ENCODE results near the gene INHBE. TPM values are rescaled to one million over a fixed set of nuclear protein-coding genes. Genes with fewer than 3 reads are reported as not detected.

The INHBE gene
- total and polyA plus RNA-seq, 2 of the 8 experiments (the other 6 are each of a cell fraction or from before 2014, with no cell fraction given): 10.2 to 18.8 TPM

DNA sequence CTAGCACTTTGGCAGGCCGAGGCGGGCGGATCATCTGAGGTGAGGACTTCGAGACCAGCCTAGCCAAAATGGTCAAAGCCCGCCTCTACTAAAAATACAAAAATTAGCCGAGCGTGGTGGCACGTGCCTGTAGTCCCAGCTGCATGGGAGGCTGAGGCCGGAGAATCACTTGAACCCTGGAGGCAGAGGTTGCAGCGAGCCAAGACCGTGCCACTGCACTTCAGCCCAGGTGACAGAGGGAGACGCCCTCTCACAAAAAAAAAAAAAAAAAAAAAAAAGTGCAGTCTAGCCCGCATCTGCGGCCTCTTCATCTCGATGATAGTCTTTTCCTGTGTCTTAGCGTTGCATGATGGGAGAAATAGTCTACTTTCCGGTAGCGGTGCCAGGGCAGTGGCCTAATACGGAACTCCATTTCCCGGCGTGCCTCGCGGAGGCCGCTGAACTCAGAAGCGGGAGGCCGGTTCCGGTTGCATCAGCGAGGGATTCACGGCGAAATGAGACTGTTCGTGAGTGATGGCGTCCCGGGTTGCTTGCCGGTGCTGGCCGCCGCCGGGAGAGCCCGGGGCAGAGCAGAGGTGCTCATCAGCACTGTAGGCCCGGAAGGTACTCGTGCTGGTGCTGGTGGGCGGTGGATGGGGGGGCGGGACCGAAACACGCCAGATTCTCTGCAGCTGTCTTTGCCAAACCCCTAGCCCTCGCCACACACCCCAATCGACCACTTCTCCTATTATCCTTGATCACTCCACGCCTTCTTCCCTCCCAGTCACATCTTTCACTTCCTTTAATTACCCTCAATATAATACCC, 32.7 kb downstream of the INHBE start, which contains the start of gene MARS1 (continued):
- TF ChIP-seq RNF2 (IDR thresholded peaks at IDR 0.05; ENCODE audit: borderline replicate concordance, low read depth, low read length, missing control alignments, poor library complexity, severe bottlenecking) (no peak), EGR1 (IDR thresholded peaks at IDR 0.05; ENCODE audit: borderline replicate concordance, low read depth, low read length) (0 out of 2 replicates have a peak, but pooled peaks have one; percentile 25), TAF7 (optimal IDR thresholded peaks at IDR 0.05; ENCODE audit: borderline replicate concordance, low read depth, low read length) (peak; percentile 68), PHF8 (conservative IDR thresholded peaks at IDR 0.05; ENCODE audit: low read depth, low read length) (peak; percentile 92), CHD1 (IDR thresholded peaks at IDR 0.05; ENCODE audit: low read depth, low read length) (no peak), KDM1A (IDR thresholded peaks at IDR 0.05; ENCODE audit: borderline replicate concordance, low read length) (peak; percentile 94), SIRT6 (IDR thresholded peaks at IDR 0.05; ENCODE audit: low read length) (no peak), SAP30 (IDR thresholded peaks at IDR 0.05; ENCODE audit: insufficient read depth, insufficient replicate concordance, low read length) (no peak), CEBPB (IDR thresholded peaks at IDR 0.05; ENCODE audit: low read depth, low read length) (peak; percentile 96), TBP (IDR thresholded peaks at IDR 0.05; ENCODE audit: low read depth, low read length) (peak; percentile 87), GTF2F1 (IDR thresholded peaks at IDR 0.05; ENCODE audit: borderline replicate concordance, low read depth, low read length) (no peak), FOSL1 (IDR thresholded peaks at IDR 0.05; ENCODE audit: insufficient read depth, low read depth, low read length) (no peak), ZNF274 (IDR thresholded peaks at IDR 0.05; ENCODE audit: borderline replicate concordance, extremely low read depth, low read length) (no peak), NRF1 (IDR thresholded peaks at IDR 0.05; ENCODE audit: low read depth, low read length) (no peak), HDAC6 (IDR thresholded peaks at IDR 0.05; ENCODE audit: low read depth, low read length) (no peak), SIN3A (conservative IDR thresholded peaks at IDR 0.05 in 1 of 2, IDR thresholded peaks at IDR 0.05 in 1 of 2; ENCODE audit: low read depth in 1 of 2, low read length in 2 of 2) (peak in 1 of 2 experiments; percentile 85; a peak in 1 of 4 replicates), KDM4A (IDR thresholded peaks at IDR 0.05; ENCODE audit: low read depth, low read length, severe bottlenecking) (peak; percentile 34), EZH2 (IDR thresholded peaks at IDR 0.05; ENCODE audit: low read depth, low read length, severe bottlenecking) (no peak), SP1 (IDR thresholded peaks at IDR 0.05; ENCODE audit: low read depth, low read length) (peak; percentile 24; the same call in 1 of the 2 replicates), RAD21 (IDR thresholded peaks at IDR 0.05 in 1 of 2, conservative IDR thresholded peaks at IDR 0.05 in 1 of 2; ENCODE audit: low read depth in 2 of 2, low read length in 2 of 2) (no peak; a peak in 1 of 4 replicates), SUZ12 (IDR thresholded peaks at IDR 0.05; ENCODE audit: low read length) (no peak), CREB1 (IDR thresholded peaks at IDR 0.05) (peak; percentile 64; the same call in 1 of the 2 replicates), CHD2 (IDR thresholded peaks at IDR 0.05; ENCODE audit: low read length) (no peak), TCF12 (IDR thresholded peaks at IDR 0.05; ENCODE audit: low read depth, low read length) (no peak)
